GM10248 (cell line): ENCODE data around the gene AP5S1.

Source experiments
- CTCF ChIA-PET: fragments of 300-600 bp; sonication (Branson Sonifier 250); formaldehyde crosslinking; extraction: SDS; loops from one replicate; lab custom pipeline; 2021; ENCODE audit warnings: antibody characterized with exemption; lab: Yijun Ruan, JAX
- POLR2A ChIA-PET: fragments of 350-650 bp; sonication (Branson Sonifier 250); formaldehyde crosslinking; extraction: SDS; loops from one replicate; lab custom pipeline; 2020; ENCODE audit warnings: antibody characterized with exemption; lab: Yijun Ruan, JAX
- DNase-seq: peaks from one replicate; pipeline ENCODE4 v3.0.0; 2012; ENCODE audit errors: extremely low spot score
- CTCF ChIP-seq: IDR thresholded peaks from 2 replicates; pipeline ENCODE4 v1.5.1; 2012; ENCODE audit warnings: mild to moderate bottlenecking, low read depth; ENCODE audit errors: extremely low read depth, missing control alignments, control extremely low read depth

The AP5S1 gene

DNA sequence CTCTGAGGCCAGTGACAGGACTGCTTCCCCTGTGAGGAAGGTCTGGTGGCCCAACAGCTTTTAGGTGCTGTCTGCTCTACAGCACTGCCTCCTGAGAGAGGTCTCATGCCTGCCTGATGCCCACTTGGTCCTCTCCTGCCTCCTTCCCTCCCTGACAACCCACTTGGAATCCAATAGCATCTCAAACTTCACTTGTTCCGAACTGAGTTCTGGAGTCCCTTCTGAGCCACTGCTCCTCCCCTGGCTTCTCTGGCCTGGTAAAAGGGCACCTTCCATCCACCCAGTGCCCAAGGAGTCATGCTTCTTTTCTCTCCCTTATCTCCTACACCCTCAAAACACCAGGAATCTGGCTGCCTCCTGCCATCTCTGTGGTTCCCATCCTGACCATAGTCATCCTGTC, 28.2 kb downstream of the AP5S1 start:
- no peak for DNase-seq
- ChIA-PET CTCF (no interaction called here), POLR2A (no interaction called here)
- no peak for TF ChIP-seq CTCF

DNA sequence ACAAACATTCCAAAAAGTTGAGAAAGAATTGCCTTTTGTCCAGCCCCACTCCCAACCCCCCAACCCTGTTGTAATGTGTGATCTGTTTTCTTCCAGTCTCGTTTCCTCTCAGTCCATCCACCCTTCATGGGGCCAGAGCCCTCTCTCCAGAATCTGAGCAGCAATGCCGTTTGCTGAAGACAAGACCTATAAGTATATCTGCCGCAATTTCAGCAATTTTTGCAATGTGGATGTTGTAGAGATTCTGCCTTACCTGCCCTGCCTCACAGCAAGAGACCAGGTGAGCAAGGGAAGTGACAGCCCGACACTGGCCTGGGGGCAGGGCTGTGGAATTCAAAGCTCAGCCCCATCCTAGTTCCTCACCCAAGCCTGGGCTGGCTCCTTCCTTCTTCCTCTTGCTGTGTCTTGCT, 34.1 kb downstream of the AP5S1 start:
- TF ChIP-seq CTCF = no peak
- CTCF ChIA-PET = interaction anchor here (0.9 to 2.2 kb wide), 29 partner anchors 9 to 230 kb away, joined by 3 to 25 read pairs (median 4); partner anchors contain the start of genes AP5S1 and CENPB
- POLR2A ChIA-PET = no interaction called here
- no peak for DNase-seq

DNA sequence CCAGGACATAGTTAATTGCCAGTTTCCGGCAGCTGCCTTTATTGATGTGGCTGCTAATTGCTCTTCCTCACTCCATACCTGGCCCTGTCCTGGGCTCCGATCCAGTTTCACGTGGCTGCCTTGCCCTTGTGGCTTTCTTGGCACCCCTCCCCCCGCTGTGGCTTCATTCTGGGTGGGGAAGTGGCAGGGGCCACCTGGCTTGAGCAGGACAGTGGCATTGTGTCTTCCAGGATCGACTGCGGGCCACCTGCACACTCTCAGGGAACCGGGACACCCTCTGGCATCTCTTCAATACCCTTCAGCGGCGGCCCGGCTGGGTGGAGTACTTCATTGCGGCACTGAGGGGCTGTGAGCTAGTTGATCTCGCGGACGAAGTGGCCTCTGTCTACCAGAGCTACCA, 37.1 kb downstream of the AP5S1 start:
- ChIA-PET POLR2A (interaction anchor here (0.7 kb wide), 1 partner anchor 152 kb away, joined by 3 read pairs; no protein-coding TSS in a partner anchor), CTCF (interaction anchor here (1.3 to 1.5 kb wide), 3 partner anchors 12 to 70 kb away, joined by 3 to 4 read pairs (median 4); no protein-coding TSS in a partner anchor)
- DNase-seq = no peak
- TF ChIP-seq CTCF = no peak

GRCh38 chr20:3858689-3859088, 38.3 kb downstream of the AP5S1 start:
- TF ChIP-seq CTCF = no peak
- POLR2A ChIA-PET = interaction anchor here (0.6 kb wide), 1 partner anchor 892 kb away, joined by 3 read pairs; no protein-coding TSS in a partner anchor
- DNase-seq = no peak
- CTCF ChIA-PET = interaction anchor here (1.2 to 1.5 kb wide), 4 partner anchors 9 to 38 kb away, joined by 3 to 4 read pairs (median 3); partner anchors contain the start of gene AP5S1

DNA sequence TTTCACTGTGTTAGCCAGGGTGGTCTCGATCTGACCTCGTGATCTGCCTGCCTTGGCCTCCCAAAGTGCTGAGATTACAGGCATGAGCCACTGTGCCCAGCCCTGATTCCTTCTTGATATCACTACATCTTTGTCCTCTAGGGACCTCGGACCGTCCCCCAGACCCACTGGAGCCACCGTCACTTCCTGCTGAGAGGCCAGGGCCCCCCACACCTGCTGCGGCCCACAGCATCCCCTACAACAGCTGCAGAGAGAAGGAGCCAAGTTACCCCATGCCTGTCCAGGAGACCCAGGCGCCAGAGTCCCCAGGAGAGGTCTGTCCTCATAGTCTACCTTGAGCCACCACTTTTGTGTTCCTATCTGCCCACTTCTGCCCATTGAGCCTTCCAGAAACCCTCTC, 40.8 kb downstream of the AP5S1 start:
- POLR2A ChIA-PET = no interaction called here
- TF ChIP-seq CTCF = no peak

DNA sequence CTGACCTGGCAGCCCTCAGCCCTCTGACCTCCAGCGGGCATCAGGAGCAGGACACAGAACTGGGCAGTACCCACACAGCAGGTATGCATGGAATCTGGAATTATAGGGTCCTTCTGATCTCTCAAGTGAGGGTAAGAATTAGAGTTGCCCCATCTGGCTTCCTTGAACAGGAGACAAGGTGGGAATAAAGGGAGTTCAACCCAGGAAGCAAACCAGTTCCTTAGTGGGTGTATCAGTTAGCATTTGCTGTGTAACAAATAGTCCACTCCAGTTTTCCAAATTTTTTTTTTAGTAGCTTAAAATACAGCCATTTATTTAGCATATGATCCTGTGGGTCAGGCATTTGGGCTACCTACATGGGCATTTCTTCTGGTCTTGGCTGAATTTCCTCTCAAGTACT, 42.0 kb downstream of the AP5S1 start:
- CTCF ChIA-PET = no interaction called here
- no peak for DNase-seq
- POLR2A ChIA-PET = no interaction called here
- TF ChIP-seq CTCF = no peak

More for the DNA sequence above, 40.8 kb downstream of the AP5S1 start:
- CTCF ChIA-PET = no interaction called here
- DNase-seq = no peak
